Retinal pigment epithelial cell (primary cell): ENCODE data around the gene HS2ST1.

Experiments used
- DNase-seq: peaks from one replicate; pipeline ENCODE4 v3.0.0-alpha.2; 2010; ENCODE audit warnings: low read depth
- H3K4me3 ChIP-seq: 2 replicates; pipeline ENCODE4 v1.5.1; 2011; ENCODE audit warnings: mild to moderate bottlenecking, low read length, control low read depth, moderate library complexity
- TF ChIP-seq, protein P1 (sequence below): conservative IDR thresholded peaks from 2 replicates; pipeline ENCODE4 v1.5.1; 2011; ENCODE audit warnings: low read depth, low read length, control low read depth, inconsistent platforms

HS2ST1 gene

DNA sequence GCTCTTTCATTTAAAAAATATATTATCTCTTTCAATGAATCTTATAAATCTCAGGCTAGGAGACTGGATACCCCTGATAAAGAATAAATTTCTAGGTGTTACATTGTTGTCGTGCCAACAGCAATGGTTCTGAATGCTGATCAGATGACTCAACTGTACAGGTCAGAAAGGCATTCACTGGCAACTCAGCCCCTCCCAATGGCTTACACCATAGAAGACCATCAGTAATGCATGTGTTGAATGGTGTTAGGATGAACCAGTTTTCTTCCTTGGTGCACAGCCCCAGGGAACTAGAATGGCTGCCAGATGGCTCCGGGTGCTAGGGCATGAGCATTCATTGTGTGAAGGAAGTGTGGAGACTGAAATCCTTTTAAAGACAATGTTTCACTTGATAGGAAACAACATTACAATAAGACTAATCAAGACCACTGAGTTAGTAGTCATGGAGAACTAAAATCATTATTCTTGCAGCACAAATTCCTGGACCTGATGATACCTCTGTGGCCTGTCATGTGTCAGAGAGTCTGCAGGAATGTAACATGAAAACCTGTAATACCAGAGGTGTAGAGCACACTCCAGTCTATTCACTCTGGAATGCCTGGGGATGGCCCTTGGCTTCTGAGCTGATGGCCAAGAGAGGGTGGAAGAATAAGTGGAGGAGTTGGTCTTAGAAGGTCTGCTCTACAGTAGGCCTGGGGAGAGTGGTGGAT is 226.6 kb downstream of the HS2ST1 start:
- TF ChIP-seq, protein P1, sequence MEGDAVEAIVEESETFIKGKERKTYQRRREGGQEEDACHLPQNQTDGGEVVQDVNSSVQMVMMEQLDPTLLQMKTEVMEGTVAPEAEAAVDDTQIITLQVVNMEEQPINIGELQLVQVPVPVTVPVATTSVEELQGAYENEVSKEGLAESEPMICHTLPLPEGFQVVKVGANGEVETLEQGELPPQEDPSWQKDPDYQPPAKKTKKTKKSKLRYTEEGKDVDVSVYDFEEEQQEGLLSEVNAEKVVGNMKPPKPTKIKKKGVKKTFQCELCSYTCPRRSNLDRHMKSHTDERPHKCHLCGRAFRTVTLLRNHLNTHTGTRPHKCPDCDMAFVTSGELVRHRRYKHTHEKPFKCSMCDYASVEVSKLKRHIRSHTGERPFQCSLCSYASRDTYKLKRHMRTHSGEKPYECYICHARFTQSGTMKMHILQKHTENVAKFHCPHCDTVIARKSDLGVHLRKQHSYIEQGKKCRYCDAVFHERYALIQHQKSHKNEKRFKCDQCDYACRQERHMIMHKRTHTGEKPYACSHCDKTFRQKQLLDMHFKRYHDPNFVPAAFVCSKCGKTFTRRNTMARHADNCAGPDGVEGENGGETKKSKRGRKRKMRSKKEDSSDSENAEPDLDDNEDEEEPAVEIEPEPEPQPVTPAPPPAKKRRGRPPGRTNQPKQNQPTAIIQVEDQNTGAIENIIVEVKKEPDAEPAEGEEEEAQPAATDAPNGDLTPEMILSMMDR = no peak
- no peak overlapping the region for H3K4me3 ChIP-seq
- DNase-seq = no peak

DNA sequence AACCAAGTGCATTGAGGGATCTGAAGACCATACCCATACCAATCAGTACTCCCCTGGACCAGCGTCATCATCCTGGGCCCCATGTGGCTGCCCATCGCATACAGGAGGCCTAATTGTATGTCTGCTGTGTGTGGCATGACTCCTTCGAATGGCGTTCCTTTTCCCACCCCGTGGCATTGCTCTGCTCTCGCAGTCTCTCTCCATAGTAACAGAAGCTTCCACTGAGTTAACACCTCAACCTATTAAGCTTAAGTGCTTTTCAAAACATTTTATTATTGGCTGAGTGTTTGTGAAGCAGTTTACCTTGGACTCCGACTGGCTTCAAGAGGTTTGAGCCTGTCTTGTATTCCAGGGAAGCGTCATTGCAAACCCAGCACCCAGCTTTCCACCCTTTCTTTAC is 227.1 kb downstream of the HS2ST1 start:
- TF ChIP-seq, protein P1 = no peak
- no peak for DNase-seq
- no peak overlapping the region for H3K4me3 ChIP-seq

DNA sequence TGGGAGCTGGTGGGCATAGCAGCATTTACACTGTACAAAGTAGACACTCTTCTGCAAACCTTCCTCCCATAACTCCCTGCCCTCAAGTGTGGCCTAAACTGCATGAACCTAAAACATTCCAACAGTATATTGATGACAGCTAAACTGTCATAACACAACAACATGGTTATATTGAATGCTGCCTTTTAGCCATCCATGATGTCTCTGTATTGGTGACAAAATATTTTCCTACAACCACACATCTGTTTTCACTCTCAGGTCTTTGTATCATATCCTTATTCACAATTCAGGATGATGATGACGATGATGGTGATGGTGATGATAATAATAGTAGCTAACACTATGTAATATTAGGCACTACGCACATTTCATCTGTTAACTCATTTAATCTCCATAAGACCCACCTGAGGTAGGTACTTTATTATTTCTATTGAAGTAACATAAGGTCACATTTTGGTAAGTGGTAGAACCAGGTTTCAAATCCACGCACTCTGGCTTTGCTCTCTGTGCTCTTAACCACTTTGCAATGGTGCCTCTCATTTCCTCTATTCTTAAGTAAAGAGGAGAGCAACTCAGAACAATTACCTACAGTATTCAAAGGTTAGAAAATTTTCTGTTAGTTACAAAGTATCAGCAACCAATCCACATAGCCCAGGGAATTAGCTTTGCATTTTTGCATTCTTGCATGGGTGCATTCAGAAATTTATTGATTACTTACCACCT is 229.1 kb downstream of the HS2ST1 start:
- DNase-seq = no peak
- no peak overlapping the region for H3K4me3 ChIP-seq
- TF ChIP-seq, protein P1 = no peak

DNA sequence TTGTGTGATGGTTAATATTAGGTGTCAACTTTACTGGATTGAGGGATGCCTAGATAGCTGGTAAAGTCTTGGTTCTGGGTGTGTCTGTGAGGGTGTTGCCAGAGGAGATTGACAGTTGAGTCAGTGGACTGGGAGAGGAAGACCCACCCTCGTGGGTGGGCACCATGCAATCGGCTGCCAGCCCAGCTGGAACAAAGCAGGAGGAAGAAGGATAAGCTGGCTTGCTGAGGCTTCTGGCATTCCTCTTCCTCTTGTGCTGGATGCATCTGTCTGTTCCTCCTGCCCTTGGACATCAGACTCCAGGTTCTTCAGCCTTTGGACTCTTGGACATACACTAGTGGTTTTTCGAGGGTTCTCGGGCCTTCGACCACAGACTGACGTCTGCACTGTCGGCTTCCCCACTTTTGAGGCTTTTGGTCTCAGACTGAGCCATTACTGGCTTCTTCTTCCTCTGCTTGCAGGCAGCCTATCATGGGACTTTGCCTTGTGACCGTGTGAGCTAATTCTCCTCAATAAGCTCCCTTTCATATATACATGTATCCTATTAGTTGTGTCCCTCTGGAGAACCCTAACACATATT is 230.0 kb downstream of the HS2ST1 start:
- DNase-seq = no peak
- TF ChIP-seq, protein P1 = no peak
- no peak overlapping the region for H3K4me3 ChIP-seq

DNA sequence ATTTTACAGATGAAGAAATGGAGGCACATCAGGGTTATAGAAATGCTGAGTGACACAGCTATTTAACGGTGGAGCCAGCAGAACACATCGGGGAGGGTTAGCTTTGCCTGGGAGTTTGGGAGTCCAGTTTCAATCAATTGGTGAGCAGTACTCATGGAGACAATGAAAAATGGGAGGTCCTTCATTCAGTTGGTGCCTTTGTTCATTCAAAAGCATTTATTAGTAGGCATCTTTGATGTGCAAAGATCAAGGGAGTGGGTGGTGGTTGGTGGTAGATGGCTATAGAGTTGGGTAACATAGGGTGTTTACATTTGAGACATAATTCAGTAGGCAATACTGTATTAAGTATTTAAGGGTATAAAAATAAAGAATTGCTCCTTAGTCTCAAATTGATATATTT is 230.5 kb downstream of the HS2ST1 start:
- no peak for DNase-seq
- TF ChIP-seq, protein P1 = no peak
- H3K4me3 ChIP-seq = no peak overlapping the region

DNA sequence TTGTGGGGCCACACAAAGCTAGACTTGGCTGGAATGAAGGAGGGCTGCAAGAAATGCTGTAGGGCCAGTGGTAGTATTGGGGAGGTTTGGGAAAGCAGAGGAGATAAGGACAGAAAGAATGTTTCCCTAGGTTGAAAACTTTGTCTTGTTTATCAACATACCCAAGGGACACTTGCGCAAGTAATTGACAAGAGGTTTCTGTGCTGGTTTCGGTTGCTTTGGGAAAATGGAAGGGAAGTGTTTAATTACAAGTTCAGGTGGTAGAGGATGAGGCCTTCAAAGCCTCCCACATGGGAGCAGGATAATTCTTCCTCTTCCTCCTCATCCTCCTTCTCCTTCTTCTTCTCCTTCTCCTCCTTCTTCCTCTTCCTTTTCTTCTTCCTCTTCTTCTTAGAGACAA is 232.1 kb downstream of the HS2ST1 start:
- no peak for DNase-seq
- H3K4me3 ChIP-seq = no peak overlapping the region
- TF ChIP-seq, protein P1 = no peak
